T-helper 1 cell (primary cell): Measurements from ENCODE around the gene HAUS5.

Experiments
- DNase-seq, 5 donors: peaks; one replicate each; pipeline ENCODE4 v3.0.0-alpha.2; 2012 to 2020

Gene HAUS5

DNA sequence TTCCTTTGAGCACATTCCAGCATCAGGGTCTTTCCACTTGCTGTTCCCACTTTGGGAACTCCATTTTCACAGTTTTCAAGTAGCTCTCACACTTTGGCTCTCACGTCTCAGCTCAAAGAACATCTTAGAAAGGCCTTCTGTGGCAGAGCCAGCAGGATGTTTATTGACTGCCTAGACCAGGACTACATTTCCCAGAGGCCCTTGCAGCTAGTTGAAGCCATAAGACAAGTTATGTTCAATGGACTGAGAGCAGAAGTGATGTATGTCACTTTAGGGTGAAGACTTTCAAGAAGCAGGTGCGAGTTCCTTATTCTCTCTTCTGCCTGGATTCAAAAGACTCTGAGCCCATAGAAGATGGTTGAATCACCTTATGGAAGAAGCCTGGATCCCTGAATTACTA lies 4.3 kb upstream of the HAUS5 start:
- peak in 1 of 5 donors; percentile 23 for DNase-seq

- DNase-seq = peak in 1 of 5 donors; percentile 87
Observed at GRCh38 chr19:35609851-35610353, 2.6 kb upstream of the HAUS5 start.

DNA sequence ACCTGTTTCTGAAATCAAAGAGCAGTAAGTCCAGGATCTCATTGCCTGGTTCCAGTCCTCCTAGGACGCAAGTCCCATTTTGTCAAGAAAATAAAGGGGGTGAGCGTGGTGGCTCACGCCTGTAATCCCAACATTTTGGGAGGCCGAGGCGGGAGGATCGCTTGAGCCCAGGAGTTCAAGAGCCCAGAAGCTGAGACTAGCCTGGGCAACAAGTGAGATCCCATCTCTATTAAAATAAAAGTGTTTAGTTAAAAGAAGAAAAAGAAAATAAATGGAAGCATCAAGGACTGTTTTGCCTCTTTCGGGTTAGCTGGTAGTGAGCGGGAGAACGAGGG lies 344 bp upstream of the HAUS5 start:
- no peak for DNase-seq

- no peak for DNase-seq
Observed at GRCh38 chr19:35613574-35613973, 1.0 kb downstream of the HAUS5 start.

- no peak for DNase-seq
Observed at GRCh38 chr19:35615036-35615435, 2.5 kb downstream of the HAUS5 start.

- no peak for DNase-seq
Observed at GRCh38 chr19:35618857-35619256, 6.3 kb downstream of the HAUS5 start.

- no peak for DNase-seq
Observed at GRCh38 chr19:35619290-35619923, 6.9 kb downstream of the HAUS5 start.

DNA sequence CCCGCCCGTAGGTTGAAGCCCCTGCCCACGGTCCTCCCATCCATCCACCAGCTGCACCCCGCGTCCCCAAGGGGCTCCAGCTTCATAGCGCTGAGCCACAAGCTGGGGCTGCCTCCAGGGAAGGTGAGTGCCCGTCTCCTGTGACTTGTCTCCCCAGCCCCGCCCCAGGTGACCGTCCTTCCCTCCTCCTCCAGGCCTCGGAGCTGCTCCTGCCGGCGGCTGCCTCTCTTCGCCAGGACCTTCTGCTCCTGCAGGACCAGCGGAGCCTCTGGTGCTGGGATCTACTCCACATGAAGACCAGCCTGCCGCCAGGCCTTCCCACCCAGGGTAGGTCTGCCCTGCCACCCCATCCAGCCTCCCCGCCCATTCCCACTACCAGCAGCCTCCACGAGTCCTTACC lies 7.5 kb downstream of the HAUS5 start:
- no peak for DNase-seq

- DNase-seq = no peak
Observed at GRCh38 chr19:35621708-35622107, 9.2 kb downstream of the HAUS5 start.

GRCh38 chr19:35622750-35623149 lies 10.2 kb downstream of the HAUS5 start:
- no peak for DNase-seq

GRCh38 chr19:35623327-35624010 lies 10.9 kb downstream of the HAUS5 start:
- DNase-seq = no peak

DNA sequence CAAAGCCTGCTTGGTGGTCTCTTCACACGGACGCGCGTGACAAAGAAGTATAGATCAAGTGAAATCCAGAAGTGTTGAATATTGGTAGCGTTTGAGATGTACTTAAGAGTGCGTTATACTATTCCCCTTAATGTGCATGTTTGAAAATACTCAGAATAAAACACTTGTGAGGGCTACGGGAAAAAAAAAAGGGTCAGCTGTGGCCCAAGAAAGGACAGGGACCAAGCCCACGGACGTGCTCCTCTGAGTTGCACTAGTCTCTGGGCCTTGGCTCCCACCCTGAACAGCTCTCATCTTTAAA lies 15.7 kb downstream of the HAUS5 start:
- DNase-seq = no peak

DNA sequence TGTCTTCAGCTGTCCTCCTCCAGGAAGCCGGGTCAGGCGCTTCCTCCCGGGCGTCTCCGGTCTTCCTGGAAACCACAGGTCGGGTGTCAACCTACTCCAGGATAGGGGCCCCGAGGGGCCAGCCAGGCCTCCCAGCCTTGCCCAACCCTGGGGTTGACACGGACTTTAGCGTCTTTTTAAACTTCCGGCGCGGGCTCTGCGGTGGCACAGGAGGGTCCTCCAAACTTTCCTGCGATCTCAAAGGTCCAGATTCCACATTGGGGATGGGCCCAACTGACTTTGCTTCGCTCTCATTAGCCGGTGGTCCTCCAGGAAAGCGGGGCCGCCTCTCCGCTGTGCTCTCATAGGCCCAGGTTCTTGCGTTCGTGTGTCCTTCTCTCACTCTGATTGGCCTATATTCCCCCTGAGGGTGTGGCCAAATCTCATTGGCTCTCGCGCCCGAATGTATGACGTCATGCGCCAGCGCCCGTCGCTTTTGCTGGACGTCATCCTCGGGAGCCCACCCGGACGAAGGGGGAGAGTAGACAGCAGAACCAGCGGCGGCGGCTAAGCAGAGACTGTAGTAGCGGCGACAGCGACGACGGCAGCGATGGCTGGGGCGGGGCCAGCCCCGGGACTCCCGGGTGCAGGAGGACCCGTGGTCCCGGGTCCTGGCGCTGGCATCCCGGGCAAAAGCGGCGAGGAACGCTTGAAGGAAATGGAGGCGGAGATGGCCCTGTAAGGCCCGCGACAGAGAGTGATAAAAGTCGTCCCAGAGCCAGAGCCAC lies 16.2 kb downstream of the HAUS5 start, which contains the start of gene RBM42:
TSS of gene RBM42 (plus strand) at position 472 of the 767 bp plus-strand sequence. CDS start at position 590, 118 bp downstream.
- peak; percentile 86 to 99 (median 92) for DNase-seq

DNA sequence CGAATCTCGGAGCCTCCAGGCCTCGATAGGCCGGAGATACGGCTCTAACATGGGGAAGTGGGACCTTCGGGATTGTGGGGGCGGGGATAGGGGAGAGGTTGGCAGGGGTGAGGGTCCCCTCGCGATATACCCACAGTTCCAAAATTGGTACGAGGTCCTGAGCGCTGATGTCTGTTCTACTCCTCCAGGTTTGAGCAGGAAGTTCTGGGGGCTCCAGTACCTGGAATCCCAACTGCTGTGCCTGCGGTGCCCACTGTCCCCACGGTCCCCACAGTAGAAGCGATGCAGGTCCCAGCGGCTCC lies 16.7 kb downstream of the HAUS5 start:
- DNase-seq = no peak

DNA sequence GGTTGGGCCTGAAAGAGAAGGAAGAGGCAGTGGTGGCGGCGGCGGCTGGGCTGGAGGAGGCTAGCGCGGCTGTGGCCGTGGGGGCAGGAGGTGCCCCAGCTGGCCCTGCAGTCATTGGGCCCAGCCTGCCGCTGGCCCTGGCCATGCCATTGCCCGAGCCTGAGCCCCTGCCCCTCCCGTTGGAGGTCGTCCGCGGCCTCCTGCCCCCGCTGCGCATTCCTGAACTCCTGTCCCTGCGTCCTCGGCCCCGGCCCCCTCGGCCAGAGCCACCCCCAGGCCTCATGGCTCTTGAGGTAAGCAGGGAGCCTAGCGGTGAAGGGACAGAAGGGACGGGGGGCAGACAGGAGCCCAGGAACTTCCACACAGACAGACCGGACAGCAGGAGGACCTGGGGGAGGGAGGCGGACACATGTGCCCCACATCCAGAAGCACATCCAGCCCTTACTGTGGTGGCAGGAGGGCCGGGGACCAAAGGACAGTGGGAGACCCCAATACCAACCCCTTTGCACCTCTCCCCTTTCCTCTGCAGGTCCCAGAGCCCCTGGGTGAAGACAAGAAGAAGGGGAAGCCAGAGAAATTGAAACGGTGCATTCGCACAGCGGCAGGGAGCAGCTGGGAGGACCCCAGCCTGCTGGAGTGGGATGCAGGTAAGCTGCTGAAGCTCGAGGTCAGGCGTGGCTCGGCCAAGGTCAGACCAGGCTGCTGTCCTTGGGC lies 21.3 kb downstream of the HAUS5 start:
- no peak for DNase-seq

- no peak for DNase-seq
Observed at GRCh38 chr19:35636651-35637050, 24.1 kb downstream of the HAUS5 start.

- no peak for DNase-seq
Observed at GRCh38 chr19:35637165-35637564, 24.6 kb downstream of the HAUS5 start.

GRCh38 chr19:35639321-35639639 lies 26.7 kb downstream of the HAUS5 start:
- no peak for DNase-seq

GRCh38 chr19:35639863-35640262 lies 27.3 kb downstream of the HAUS5 start:
- DNase-seq = no peak

GRCh38 chr19:35641515-35642151 lies 29.1 kb downstream of the HAUS5 start, which contains the start of gene ETV2:
ETV2 (plus strand) TSS chr19:35641745; CDS start chr19:35642461, 716 bp downstream.
- peak in 2 of 5 donors; percentile 32 to 48 for DNase-seq

DNA sequence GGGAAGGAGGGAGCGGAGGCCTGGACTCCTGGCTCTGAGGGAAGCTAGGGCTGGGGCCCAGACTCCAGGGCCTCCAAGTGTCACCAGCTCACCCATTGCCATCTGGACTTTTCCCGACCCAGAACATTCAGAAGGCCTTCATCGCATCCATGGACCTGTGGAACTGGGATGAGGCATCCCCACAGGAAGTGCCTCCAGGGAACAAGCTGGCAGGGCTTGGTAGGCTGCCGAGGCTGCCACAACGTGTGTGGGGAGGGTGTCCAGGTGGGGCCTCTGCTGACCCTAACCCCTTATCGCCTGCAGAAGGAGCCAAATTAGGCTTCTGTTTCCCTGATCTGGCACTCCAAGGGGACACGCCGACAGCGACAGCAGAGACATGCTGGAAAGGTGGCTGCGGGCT lies 29.8 kb downstream of the HAUS5 start:
- DNase-seq = no peak

- DNase-seq = no peak
Observed at GRCh38 chr19:35642798-35643254, 30.3 kb downstream of the HAUS5 start.
